K562 treated with DMSO at 1 percent for 48 hours (cell line): ENCODE measurements around the gene ZNF76. TPM values are rescaled to one million over a fixed set of nuclear protein-coding genes. Genes with fewer than 3 reads are reported as not detected.

Source experiments
- total RNA-seq: library from RNA; unstranded; fragments of 300-600 nt; gene quantifications from 2 replicates; pipeline ENCODE4 v1.2.3, GENCODE V29; 2022; ENCODE audit warnings: low replicate concordance; ENCODE audit errors: extremely low read depth

ZNF76 gene
- total RNA-seq: not detected in 2 replicates

GRCh38 chr6:35259194-35259947, at the start of gene ZNF76:
Gene ZNF76 (plus strand): TSS chr6:35259735. CDS start chr6:35281152, 21,417 bp downstream.

GRCh38 chr6:35213824-35214756, 45.4 kb upstream of the ZNF76 start, which contains the start of gene SCUBE3:
Gene SCUBE3 (plus strand): TSS chr6:35213956. CDS start chr6:35214419, 463 bp downstream.

DNA sequence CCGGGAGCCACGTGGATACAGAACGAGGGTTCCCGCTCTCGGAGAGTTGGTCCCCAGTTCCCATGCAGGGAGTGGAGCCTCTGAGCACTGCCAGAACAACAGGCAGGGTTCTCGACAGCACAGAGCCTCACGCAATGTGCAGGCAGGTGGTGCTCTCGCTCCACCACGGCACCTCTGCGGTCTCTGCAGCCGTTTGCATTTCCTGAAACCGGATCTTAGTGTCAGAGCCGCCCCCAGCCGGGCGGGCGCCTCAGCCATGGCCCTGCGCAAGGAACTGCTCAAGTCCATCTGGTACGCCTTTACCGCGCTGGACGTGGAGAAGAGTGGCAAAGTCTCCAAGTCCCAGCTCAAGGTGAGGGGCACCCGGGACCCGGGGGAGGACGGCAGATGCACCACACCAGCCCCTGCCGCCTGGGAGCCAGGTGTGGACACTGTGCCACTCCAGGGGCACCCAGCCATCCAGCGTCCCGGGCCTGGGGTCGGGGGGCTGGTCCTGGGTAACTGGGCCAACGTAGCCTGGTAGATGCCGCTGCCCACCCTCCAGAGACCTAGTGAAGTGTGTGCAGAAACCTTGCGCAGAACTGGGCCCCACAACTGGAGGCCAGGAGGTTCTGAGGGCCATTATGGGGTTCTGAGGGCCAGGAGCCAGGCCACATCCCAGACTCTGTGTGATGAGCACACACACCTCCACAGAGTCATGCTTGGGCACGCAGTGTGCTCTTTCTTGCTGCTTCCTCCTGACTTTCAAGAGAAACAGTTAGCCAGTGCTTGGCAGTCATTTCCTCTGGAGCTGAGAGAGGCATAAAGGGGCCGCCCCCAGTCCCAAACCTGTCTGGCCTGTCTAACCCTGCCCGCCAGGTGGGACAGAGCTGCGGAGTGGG, 38.3 kb downstream of the ZNF76 start, which contains the start of gene DEF6:
DEF6 (plus strand) TSS at position 218 of the 881 bp plus-strand sequence; CDS start at position 257, 39 bp downstream.

DNA sequence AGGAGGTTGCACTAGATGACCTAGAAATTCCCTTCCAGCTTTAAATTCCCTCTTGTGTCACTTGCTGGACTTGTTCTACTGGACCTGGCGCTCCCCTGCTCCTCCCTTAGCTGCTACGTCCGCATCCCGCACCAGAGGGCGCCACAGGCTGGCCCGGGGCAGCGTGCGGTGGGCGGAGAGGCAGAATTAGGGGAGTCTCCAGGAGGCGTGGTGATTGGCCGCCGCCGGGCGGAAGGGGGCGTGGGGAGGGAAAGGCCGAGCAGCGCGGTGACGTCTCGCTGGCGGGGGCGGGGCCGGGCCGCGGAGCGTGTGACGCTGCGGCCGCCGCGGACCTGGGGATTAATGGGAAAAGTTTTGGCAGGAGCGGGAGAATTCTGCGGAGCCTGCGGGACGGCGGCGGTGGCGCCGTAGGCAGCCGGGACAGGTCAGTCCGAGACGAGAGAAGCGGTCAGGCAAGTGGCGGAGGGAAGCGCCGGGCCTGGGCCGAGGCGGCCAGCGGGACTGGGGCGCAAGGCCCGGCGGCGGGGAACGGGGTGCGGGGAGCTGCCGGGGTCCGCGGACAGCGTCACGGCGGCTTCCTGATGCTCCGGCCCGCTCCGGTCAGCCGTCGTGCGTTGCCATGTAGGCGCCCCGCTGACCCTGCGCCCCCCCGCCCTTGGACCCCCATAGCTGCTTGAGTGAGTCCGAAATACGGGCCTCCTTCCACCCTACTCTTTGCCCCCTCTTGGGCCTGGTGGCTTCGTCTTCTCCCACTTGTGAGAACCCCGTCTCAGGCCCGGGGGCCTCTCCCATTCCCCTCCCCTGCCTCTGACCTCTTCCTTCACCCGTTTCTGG, 82.9 kb downstream of the ZNF76 start, which contains the start of gene PPARD:
PPARD (plus strand) TSS at position 301 of the 834 bp plus-strand sequence. CDS start 68,530 bp downstream, outside the sequence.

Other genes with a start within 250 kb of the ZNF76 start
- gene TCP11, start 118.4 kb upstream of the ZNF76 start, total RNA-seq: not detected in 2 replicates
- gene SCUBE3, start 45.8 kb upstream of the ZNF76 start, total RNA-seq: not detected in 2 replicates
- gene DEF6, start 38.1 kb downstream of the ZNF76 start, total RNA-seq: not detected in 2 replicates
- not detected in 2 replicates for gene PPARD, start 82.8 kb downstream of the ZNF76 start, total RNA-seq
- not detected in 2 replicates for gene FANCE, start 192.6 kb downstream of the ZNF76 start, total RNA-seq
- gene RPL10A, start 208.7 kb downstream of the ZNF76 start, total RNA-seq: 2,732 TPM in 1 of 2 replicates, not detected in the other
- gene TEAD3, start 237.3 kb downstream of the ZNF76 start, total RNA-seq: not detected in 2 replicates